Measurements from ENCODE around the gene ETV5. TPM values are rescaled to one million over a fixed set of nuclear protein-coding genes. Genes with fewer than 3 reads are reported as not detected.

The ETV5 gene
- total RNA-seq, 1 donor from 2014 or later: 16.3 TPM

GRCh38 chr3:186079925-186080324 is 29.0 kb downstream of the ETV5 start:
- Histone ChIP-seq H3K4me1 (peaks cover 25% of the 10 kb centered on the region), H2AFZ (replicated peaks) (no peak overlapping the region), H3K9ac (no peak overlapping the region), H3K9me3 (ENCODE audit: low read depth) (no peaks in the 10 kb centered on the region), H3K27me3 (no peaks in the 10 kb centered on the region), H3K4me2 (no peak overlapping the region), H3K27ac (no peak overlapping the region), H3F3A (ENCODE audit: low read depth) (no peaks in the 10 kb centered on the region), H3K36me3 (no peaks in the 10 kb centered on the region), H4K20me1 (ENCODE audit: low read depth) (no peaks in the 10 kb centered on the region), H3K79me2 (ENCODE audit: low read depth) (no peaks in the 10 kb centered on the region), H3K4me3 (no peak overlapping the region)
- H3K27ac Mint-ChIP-seq: no peak overlapping the region
- peaks cover 45% of the 10 kb centered on the region for H3K36me3 Mint-ChIP-seq
- H3K9me3 Mint-ChIP-seq: no peaks in the 10 kb centered on the region
- H3K27me3 Mint-ChIP-seq (ENCODE audit: insufficient read depth, low read depth): peaks cover 3% of the 10 kb centered on the region
- no peak for DNase-seq (ENCODE audit: low spot score)
- H3K4me3 Mint-ChIP-seq: no peak overlapping the region
- H3K4me1 Mint-ChIP-seq: no peaks in the 10 kb centered on the region
- TF ChIP-seq, protein P1, sequence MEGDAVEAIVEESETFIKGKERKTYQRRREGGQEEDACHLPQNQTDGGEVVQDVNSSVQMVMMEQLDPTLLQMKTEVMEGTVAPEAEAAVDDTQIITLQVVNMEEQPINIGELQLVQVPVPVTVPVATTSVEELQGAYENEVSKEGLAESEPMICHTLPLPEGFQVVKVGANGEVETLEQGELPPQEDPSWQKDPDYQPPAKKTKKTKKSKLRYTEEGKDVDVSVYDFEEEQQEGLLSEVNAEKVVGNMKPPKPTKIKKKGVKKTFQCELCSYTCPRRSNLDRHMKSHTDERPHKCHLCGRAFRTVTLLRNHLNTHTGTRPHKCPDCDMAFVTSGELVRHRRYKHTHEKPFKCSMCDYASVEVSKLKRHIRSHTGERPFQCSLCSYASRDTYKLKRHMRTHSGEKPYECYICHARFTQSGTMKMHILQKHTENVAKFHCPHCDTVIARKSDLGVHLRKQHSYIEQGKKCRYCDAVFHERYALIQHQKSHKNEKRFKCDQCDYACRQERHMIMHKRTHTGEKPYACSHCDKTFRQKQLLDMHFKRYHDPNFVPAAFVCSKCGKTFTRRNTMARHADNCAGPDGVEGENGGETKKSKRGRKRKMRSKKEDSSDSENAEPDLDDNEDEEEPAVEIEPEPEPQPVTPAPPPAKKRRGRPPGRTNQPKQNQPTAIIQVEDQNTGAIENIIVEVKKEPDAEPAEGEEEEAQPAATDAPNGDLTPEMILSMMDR (IDR thresholded peaks at IDR 0.05): no peak
- TF ChIP-seq EZH2phosphoT487 (IDR thresholded peaks at IDR 0.05) (no peak), EZH2 (IDR thresholded peaks at IDR 0.05) (no peak)

DNA sequence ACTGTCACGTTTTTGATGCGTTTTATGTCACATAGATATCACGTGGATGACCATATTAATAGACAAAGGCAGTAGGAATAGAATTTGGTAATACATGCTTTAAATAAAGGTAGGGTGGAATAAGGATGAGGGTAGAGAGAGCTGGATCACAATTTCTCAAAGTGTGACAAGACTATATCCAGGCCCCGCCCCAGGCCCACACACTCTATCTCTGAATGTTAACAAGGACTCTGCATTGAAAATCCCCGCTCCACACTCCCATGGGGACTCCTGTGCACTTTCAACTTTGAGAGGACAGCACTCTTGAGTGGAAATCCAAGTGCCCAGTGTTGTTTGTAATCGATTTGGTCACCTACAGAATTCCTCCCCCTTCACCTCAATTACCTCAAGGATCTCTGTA is 31.4 kb downstream of the ETV5 start:
- Histone ChIP-seq H3K4me3 (no peak overlapping the region), H3K79me2 (ENCODE audit: low read depth) (no peaks in the 10 kb centered on the region), H3K36me3 (no peaks in the 10 kb centered on the region), H3K27me3 (no peaks in the 10 kb centered on the region), H3K27ac (no peak overlapping the region), H3K9me3 (ENCODE audit: low read depth) (no peaks in the 10 kb centered on the region), H3K4me1 (peaks cover 19% of the 10 kb centered on the region), H2AFZ (replicated peaks) (no peak overlapping the region), H3K4me2 (no peak overlapping the region), H3K9ac (no peak overlapping the region), H3F3A (ENCODE audit: low read depth) (no peaks in the 10 kb centered on the region), H4K20me1 (ENCODE audit: low read depth) (no peaks in the 10 kb centered on the region)
- no peak for TF ChIP-seq EZH2 (IDR thresholded peaks at IDR 0.05)
- TF ChIP-seq, protein P1 (IDR thresholded peaks at IDR 0.05): no peak
- TF ChIP-seq EZH2phosphoT487 (IDR thresholded peaks at IDR 0.05): no peak
- Mint-ChIP-seq H3K27ac (no peak overlapping the region), H3K27me3 (ENCODE audit: insufficient read depth, low read depth) (no peaks in the 10 kb centered on the region), H3K9me3 (no peaks in the 10 kb centered on the region), H3K4me1 (no peaks in the 10 kb centered on the region), H3K36me3 (peaks cover 58% of the 10 kb centered on the region), H3K4me3 (no peak overlapping the region)
- DNase-seq (ENCODE audit: low spot score): no peak

DNA sequence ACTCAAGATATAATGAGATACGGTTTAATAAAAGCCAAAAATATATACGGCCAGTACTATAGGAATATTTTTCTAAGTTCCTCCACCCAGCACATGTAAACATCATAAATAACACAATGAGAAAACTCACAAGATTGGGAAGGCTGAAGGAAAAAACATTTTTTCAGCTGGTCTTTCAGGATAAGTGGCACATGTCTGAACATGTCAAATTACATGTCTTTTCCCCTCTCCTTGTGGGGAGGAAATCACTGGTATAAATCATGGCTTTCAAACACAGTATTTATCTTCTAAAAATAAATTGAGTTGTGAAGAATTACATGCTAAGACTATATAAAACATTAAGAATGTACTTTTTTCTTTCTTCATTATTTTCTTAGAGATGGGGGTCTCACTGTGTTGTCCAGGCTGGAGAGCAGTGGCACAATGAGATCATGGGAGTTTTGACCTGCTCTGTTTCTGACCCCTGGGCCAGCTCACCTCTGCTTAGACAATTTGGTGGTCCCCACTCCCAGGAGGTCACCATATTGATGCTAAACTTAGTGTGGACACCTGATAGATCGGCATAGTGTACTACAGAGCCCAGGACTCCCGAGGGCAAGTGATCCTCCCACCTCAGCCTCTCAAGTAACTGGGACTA is 32.8 kb downstream of the ETV5 start:
- no peaks in the 10 kb centered on the region for H3K9me3 Mint-ChIP-seq
- no peaks in the 10 kb centered on the region for H3K9me3 ChIP-seq (ENCODE audit: low read depth)
- H3K9ac ChIP-seq: no peak overlapping the region
- no peak for DNase-seq (ENCODE audit: low spot score)
- H3K27me3 Mint-ChIP-seq (ENCODE audit: insufficient read depth, low read depth): no peaks in the 10 kb centered on the region
- no peaks in the 10 kb centered on the region for H3K36me3 ChIP-seq
- H3K4me3 ChIP-seq: no peak overlapping the region
- no peak overlapping the region for H3K4me3 Mint-ChIP-seq
- H3K27ac Mint-ChIP-seq: no peak overlapping the region
- no peaks in the 10 kb centered on the region for H4K20me1 ChIP-seq (ENCODE audit: low read depth)
- TF ChIP-seq EZH2 (IDR thresholded peaks at IDR 0.05): no peak
- TF ChIP-seq EZH2phosphoT487 (IDR thresholded peaks at IDR 0.05): no peak
- TF ChIP-seq, protein P1 (IDR thresholded peaks at IDR 0.05): no peak
- no peak overlapping the region for H2AFZ ChIP-seq (replicated peaks)
- H3K79me2 ChIP-seq (ENCODE audit: low read depth): no peaks in the 10 kb centered on the region
- H3K4me1 ChIP-seq: peaks cover 10% of the 10 kb centered on the region
- H3F3A ChIP-seq (ENCODE audit: low read depth): no peaks in the 10 kb centered on the region
- H3K27ac ChIP-seq: no peak overlapping the region
- H3K27me3 ChIP-seq: no peaks in the 10 kb centered on the region
- H3K36me3 Mint-ChIP-seq: peaks cover 64% of the 10 kb centered on the region
- peaks cover 3% of the 10 kb centered on the region for H3K4me1 Mint-ChIP-seq
- no peak overlapping the region for H3K4me2 ChIP-seq

Data from neural progenitor cell (in vitro differentiated cells).